ENCODE data around the gene HDAC10. TPM values are rescaled to one million over a fixed set of nuclear protein-coding genes. Genes with fewer than 3 reads are reported as not detected.

Gene HDAC10
- total RNA-seq, 2 donors from 2014 or later, result 57.2 to 62.8 TPM

- peaks cover 12% of the 10 kb centered on the region for H3K36me3 Mint-ChIP-seq (ENCODE audit: low read depth)
- Histone ChIP-seq H3K4me1 (ENCODE audit: control insufficient read depth, insufficient read depth, low read length) (no peaks in the 10 kb centered on the region), H3K9ac (ENCODE audit: extremely low read depth, low read length, poor library complexity, severe bottlenecking) (no peak overlapping the region), H3K4me3 (ENCODE audit: low read length) (no peak overlapping the region), H3K36me3 (ENCODE audit: control insufficient read depth, insufficient read depth, low read length) (peaks cover 10% of the 10 kb centered on the region), H3K27ac (ENCODE audit: low read depth, low read length) (no peak overlapping the region), H3K27me3 (ENCODE audit: control insufficient read depth, insufficient read depth, low read length, poor library complexity, severe bottlenecking) (no peaks in the 10 kb centered on the region), H3K9me3 (ENCODE audit: control insufficient read depth, low read length) (no peaks in the 10 kb centered on the region)
- no peak for TF ChIP-seq CTCF (conservative IDR thresholded peaks at IDR 0.05)
- no peak overlapping the region for H3K27ac Mint-ChIP-seq
- H3K4me3 Mint-ChIP-seq, result no peak overlapping the region
- H3K27me3 Mint-ChIP-seq (ENCODE audit: insufficient read depth), result peaks cover under 1% of the 10 kb centered on the region
- no peaks in the 10 kb centered on the region for H3K9me3 Mint-ChIP-seq
- peaks cover under 1% of the 10 kb centered on the region for H3K4me1 Mint-ChIP-seq
- 93% methylated on average over 13 to 16 of the region's 16 CpGs for WGBS, 2 experiments (ENCODE audit: insufficient coverage in 1 of 2, insufficient read length in 1 of 2)
- DNase-seq, result no peak
Measured at GRCh38 chr22:50257041-50257440, 6.0 kb upstream of the HDAC10 start.

GRCh38 chr22:50256258-50256862, 5.3 kb upstream of the HDAC10 start:
- H3K4me3 ChIP-seq (ENCODE audit: low read length), result no peak overlapping the region
- no peak overlapping the region for H3K4me3 Mint-ChIP-seq

GRCh38 chr22:50255607-50256006, 4.5 kb upstream of the HDAC10 start:
- no peak overlapping the region for H3K4me3 Mint-ChIP-seq
- Histone ChIP-seq H3K4me1 (ENCODE audit: control insufficient read depth, insufficient read depth, low read length) (no peaks in the 10 kb centered on the region), H3K27me3 (ENCODE audit: control insufficient read depth, insufficient read depth, low read length, poor library complexity, severe bottlenecking) (no peaks in the 10 kb centered on the region), H3K9me3 (ENCODE audit: control insufficient read depth, low read length) (no peaks in the 10 kb centered on the region), H3K36me3 (ENCODE audit: control insufficient read depth, insufficient read depth, low read length) (peaks cover 10% of the 10 kb centered on the region), H3K4me3 (ENCODE audit: low read length) (no peak overlapping the region), H3K27ac (ENCODE audit: low read depth, low read length) (no peak overlapping the region), H3K9ac (ENCODE audit: extremely low read depth, low read length, poor library complexity, severe bottlenecking) (no peak overlapping the region)
- H3K27me3 Mint-ChIP-seq (ENCODE audit: insufficient read depth), result no peaks in the 10 kb centered on the region
- no peak for DNase-seq
- WGBS, 2 experiments (ENCODE audit: insufficient coverage in 1 of 2, insufficient read length in 1 of 2), result 93% methylated on average over 3 to 17 of the region's 17 CpGs
- TF ChIP-seq CTCF (conservative IDR thresholded peaks at IDR 0.05), result no peak
- no peak overlapping the region for H3K27ac Mint-ChIP-seq
- H3K36me3 Mint-ChIP-seq (ENCODE audit: low read depth), result peaks cover 12% of the 10 kb centered on the region
- H3K9me3 Mint-ChIP-seq, result no peaks in the 10 kb centered on the region
- H3K4me1 Mint-ChIP-seq, result no peaks in the 10 kb centered on the region

More at GRCh38 chr22:50256258-50256862, 5.3 kb upstream of the HDAC10 start:
- Mint-ChIP-seq H3K4me1 (no peaks in the 10 kb centered on the region), H3K27ac (no peak overlapping the region), H3K9me3 (no peaks in the 10 kb centered on the region), H3K36me3 (ENCODE audit: low read depth) (peaks cover 12% of the 10 kb centered on the region), H3K27me3 (ENCODE audit: insufficient read depth) (no peaks in the 10 kb centered on the region)
- Histone ChIP-seq H3K4me1 (ENCODE audit: control insufficient read depth, insufficient read depth, low read length) (no peaks in the 10 kb centered on the region), H3K36me3 (ENCODE audit: control insufficient read depth, insufficient read depth, low read length) (peaks cover 10% of the 10 kb centered on the region), H3K27ac (ENCODE audit: low read depth, low read length) (no peak overlapping the region), H3K27me3 (ENCODE audit: control insufficient read depth, insufficient read depth, low read length, poor library complexity, severe bottlenecking) (no peaks in the 10 kb centered on the region), H3K9ac (ENCODE audit: extremely low read depth, low read length, poor library complexity, severe bottlenecking) (no peak overlapping the region), H3K9me3 (ENCODE audit: control insufficient read depth, low read length) (no peaks in the 10 kb centered on the region)
- no peak for TF ChIP-seq CTCF (conservative IDR thresholded peaks at IDR 0.05)
- DNase-seq, result no peak
- 89 to 90% methylated on average over 7 to 12 of the region's 12 CpGs for WGBS, 2 experiments (ENCODE audit: insufficient coverage in 1 of 2, insufficient read length in 1 of 2)
